K562 (cell line): ENCODE results near the gene CBFA2T3. TPM values are rescaled to one million over a fixed set of nuclear protein-coding genes. Genes with fewer than 3 reads are reported as not detected.
A peak's percentile ranks its signal among the peaks of the same experiment; 100 is the strongest.

ENCODE experiments used
- ARHGAP35 ChIP-seq: fragments of 450-650 bp; IDR thresholded peaks from 2 replicates; pipeline ENCODE4 v1.6.1; 2018; ENCODE audit not compliant: partially characterized antibody
- CBX8 ChIP-seq: fragments of 200-600 bp; sonication (generic); IDR thresholded peaks from 2 replicates; pipeline ENCODE4 v1.6.1; 2012; ENCODE audit warnings: borderline replicate concordance, mixed run types, low read depth, mild to moderate bottlenecking, moderate library complexity, mixed read lengths, low read length, control low read depth, inconsistent platforms; ENCODE audit not compliant: poor library complexity, severe bottlenecking; ENCODE audit errors: extremely low read depth
- CEBPB ChIP-seq: fragments of 450-650 bp; IDR thresholded peaks from 2 replicates; pipeline ENCODE4 v1.6.1; 2016; ENCODE audit warnings: missing genetic modification characterization, missing compliant biosample characterization
- CREB3L1 ChIP-seq: fragments of 450-650 bp; IDR thresholded peaks from 2 replicates; pipeline ENCODE4 v1.6.1; 2014; ENCODE audit warnings: low read depth, mild to moderate bottlenecking, moderate library complexity, borderline replicate concordance
- ETV5 ChIP-seq: sonication (generic); formaldehyde crosslinking; IDR thresholded peaks from 2 replicates; pipeline ENCODE4 v1.4.0; 2020; ENCODE audit warnings: low read depth, mild to moderate bottlenecking, missing genetic modification reagents
- HES1 ChIP-seq: fragments of 450-650 bp; IDR thresholded peaks from 2 replicates; pipeline ENCODE4 v1.6.1; 2016; ENCODE audit warnings: low read depth, mild to moderate bottlenecking, moderate library complexity
- MTA1 ChIP-seq: fragments of 450-650 bp; IDR thresholded peaks from 2 replicates; pipeline ENCODE4 v1.6.1; 2017; ENCODE audit warnings: borderline replicate concordance
- NCOR1 ChIP-seq: fragments of 450-650 bp; IDR thresholded peaks from 2 replicates; pipeline ENCODE4 v1.6.1; 2016; ENCODE audit warnings: mild to moderate bottlenecking, moderate library complexity
- NFXL1 ChIP-seq: fragments of 450-650 bp; formaldehyde crosslinking; IDR thresholded peaks from 2 replicates; pipeline ENCODE4 v1.4.0; 2021; ENCODE audit warnings: mild to moderate bottlenecking
- OTX1 ChIP-seq: fragments of 450-650 bp; formaldehyde crosslinking; IDR thresholded peaks from 2 replicates; pipeline ENCODE4 v1.4.0; 2022; ENCODE audit warnings: mild to moderate bottlenecking
- PATZ1 ChIP-seq: fragments of 250-450 bp; sonication (Bioruptor Pico); IDR thresholded peaks from 2 replicates; pipeline ENCODE4 v1.5.0; 2020; ENCODE audit warnings: mild to moderate bottlenecking, borderline replicate concordance
- RBM22 ChIP-seq: fragments of 200-400 bp; formaldehyde crosslinking; IDR thresholded peaks from 2 replicates; pipeline ENCODE4 v1.6.1; 2018; ENCODE audit warnings: low read length, low read depth; ENCODE audit not compliant: poor library complexity, severe bottlenecking
- YBX1 ChIP-seq: fragments of 450-650 bp; IDR thresholded peaks from 2 replicates; pipeline ENCODE4 v1.7.1; 2016; ENCODE audit warnings: mild to moderate bottlenecking
- ZBTB8A ChIP-seq: fragments of 450-650 bp; IDR thresholded peaks from 2 replicates; pipeline ENCODE4 v1.6.1; 2018; ENCODE audit warnings: mild to moderate bottlenecking, moderate library complexity; ENCODE audit not compliant: partially characterized antibody
- ZC3H11A ChIP-seq: IDR thresholded peaks from 2 replicates; pipeline ENCODE4 v1.6.1; 2012; ENCODE audit warnings: low read depth, low read length, improper control_type of control experiment
- ZFX ChIP-seq: sonication (generic); formaldehyde crosslinking; IDR thresholded peaks from 2 replicates; pipeline ENCODE4 v1.8.0; 2022; ENCODE audit warnings: mild to moderate bottlenecking, missing genetic modification reagents, moderate library complexity
- ZNF24 ChIP-seq: fragments of 450-650 bp; IDR thresholded peaks from 2 replicates; pipeline ENCODE4 v1.6.1; 2016
- ZNF282 ChIP-seq: sonication (generic); formaldehyde crosslinking; IDR thresholded peaks from 2 replicates; pipeline ENCODE4 v1.8.1; 2023; ENCODE audit warnings: missing genetic modification reagents
- ZNF512 ChIP-seq: IDR thresholded peaks from 2 replicates; pipeline ENCODE4 v1.6.1; 2016; ENCODE audit warnings: missing genetic modification characterization, missing compliant biosample characterization
- ZNF668 ChIP-seq: fragments of 250-450 bp; sonication (Bioruptor Pico); IDR thresholded peaks from 2 replicates; pipeline ENCODE4 v1.8.0; 2022; ENCODE audit warnings: mild to moderate bottlenecking, inconsistent platforms
- polyA plus RNA-seq, 8 experiments: library from polyadenylated mRNA; depleted of rRNA in 4 of 8; stranded (reverse) in 5 of 8; unstranded in 3 of 8; fragments of >200 nt; fragmentation: Nextera tagmentation in 2 of 8; fragmentation: Illumina TruSeq in 1 of 8; extraction: Ambion mirVana in 2 of 8; extraction: Trizol in 1 of 8; gene quantifications; 2 replicates each; pipeline versions ENCODE4 v1.2.1 to v1.2.3, GENCODE V29; 2011 to 2014; ENCODE audit warnings: inconsistent platforms in 1 of 8, missing spikeins in 1 of 8
- total RNA-seq, 7 experiments: library from RNA; depleted of rRNA in 6 of 7; stranded (reverse); fragments of >200 nt in 6 of 7; fragmentation: Illumina TruSeq in 2 of 7; extraction: Trizol in 2 of 7; gene quantifications; 2 replicates each; pipeline versions ENCODE4 v1.2.1 to v1.2.3, GENCODE V29; 2011 to 2021; ENCODE audit warnings: low replicate concordance in 1 of 7
- TF ChIP-seq, protein P1 (sequence below): fragments of 450-650 bp; IDR thresholded peaks from one replicate; pipeline ENCODE4 v1.6.1; 2018; ENCODE audit warnings: mild to moderate bottlenecking, moderate library complexity; ENCODE audit not compliant: partially characterized antibody
- TF ChIP-seq, protein P2 (sequence below): fragments of 250-450 bp; sonication (Bioruptor Pico); IDR thresholded peaks from 2 replicates; pipeline ENCODE4 v1.6.1; 2021; ENCODE audit warnings: mild to moderate bottlenecking

The CBFA2T3 gene
- total and polyA plus RNA-seq, 9 of the 15 experiments (the other 6 are each of a cell fraction or from before 2014, with no cell fraction given), result 2.3 to 145 (median 6.7) TPM

DNA sequence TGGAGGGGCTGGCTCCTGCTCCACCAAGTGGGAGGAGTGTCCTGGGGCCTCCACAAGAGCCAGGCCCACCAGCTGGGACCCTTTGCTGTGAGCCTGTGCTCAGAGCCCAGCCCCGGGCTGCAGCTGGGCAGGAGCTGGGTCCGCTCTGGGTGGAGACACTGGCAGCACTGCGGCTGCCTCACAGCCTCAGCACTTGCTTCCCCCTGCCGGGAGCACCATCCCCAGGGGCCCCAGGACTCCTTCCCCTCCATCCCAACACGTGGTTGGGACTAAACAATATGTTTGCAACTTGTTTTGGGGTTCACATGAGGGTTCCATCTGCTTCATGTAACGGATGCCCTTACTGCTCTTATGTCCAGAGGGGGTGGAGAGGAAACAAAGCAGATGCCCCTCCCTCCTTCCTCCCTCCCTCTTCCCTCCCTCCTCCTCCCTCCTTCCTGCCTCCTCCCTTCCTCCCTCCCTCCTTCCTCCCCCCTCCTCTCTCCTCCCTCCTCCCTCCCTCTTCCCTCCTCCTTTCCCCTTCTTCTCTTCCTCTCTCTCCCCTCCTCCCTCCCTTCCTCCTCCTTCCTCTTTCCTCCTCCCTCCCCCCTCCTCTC is 16.3 kb upstream of the CBFA2T3 start (continued):
- no peak for TF ChIP-seq ZFX (CRISPR knock-in tag)
- TF ChIP-seq ZNF668 (CRISPR knock-in tag), result no peak
- no peak for TF ChIP-seq ZBTB8A
- no peak for TF ChIP-seq ETV5 (CRISPR knock-in tag)
- TF ChIP-seq YBX1, result no peak
- TF ChIP-seq ARHGAP35, result no peak
- no peak for TF ChIP-seq ZNF282 (CRISPR knock-in tag)
- TF ChIP-seq CEBPB (tag), result no peak
- 0 out of 2 replicates have a peak, but pooled peaks have one; percentile 33 for TF ChIP-seq NCOR1
- TF ChIP-seq ZNF24, result no peak
- no peak for TF ChIP-seq CREB3L1
- no peak for TF ChIP-seq NFXL1 (CRISPR knock-in tag)
- TF ChIP-seq, protein P1, sequence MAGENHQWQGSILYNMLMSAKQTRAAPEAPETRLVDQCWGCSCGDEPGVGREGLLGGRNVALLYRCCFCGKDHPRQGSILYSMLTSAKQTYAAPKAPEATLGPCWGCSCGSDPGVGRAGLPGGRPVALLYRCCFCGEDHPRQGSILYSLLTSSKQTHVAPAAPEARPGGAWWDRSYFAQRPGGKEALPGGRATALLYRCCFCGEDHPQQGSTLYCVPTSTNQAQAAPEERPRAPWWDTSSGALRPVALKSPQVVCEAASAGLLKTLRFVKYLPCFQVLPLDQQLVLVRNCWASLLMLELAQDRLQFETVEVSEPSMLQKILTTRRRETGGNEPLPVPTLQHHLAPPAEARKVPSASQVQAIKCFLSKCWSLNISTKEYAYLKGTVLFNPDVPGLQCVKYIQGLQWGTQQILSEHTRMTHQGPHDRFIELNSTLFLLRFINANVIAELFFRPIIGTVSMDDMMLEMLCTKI, result no peak
- TF ChIP-seq OTX1 (CRISPR knock-in tag), result no peak; the same call in 1 of the 2 replicates
- TF ChIP-seq CBX8, result no peak
- no peak for TF ChIP-seq PATZ1 (CRISPR knock-in tag)
- TF ChIP-seq ZC3H11A, result no peak
- TF ChIP-seq RBM22, result no peak
- TF ChIP-seq MTA1, result peak; percentile 92
- TF ChIP-seq HES1, result no peak
- TF ChIP-seq, protein P2, sequence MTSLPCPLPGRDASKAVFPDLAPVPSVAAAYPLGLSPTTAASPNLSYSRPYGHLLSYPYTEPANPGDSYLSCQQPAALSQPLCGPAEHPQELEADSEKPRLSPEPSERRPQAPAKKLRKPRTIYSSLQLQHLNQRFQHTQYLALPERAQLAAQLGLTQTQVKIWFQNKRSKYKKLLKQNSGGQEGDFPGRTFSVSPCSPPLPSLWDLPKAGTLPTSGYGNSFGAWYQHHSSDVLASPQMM (CRISPR knock-in tag), result no peak
- TF ChIP-seq ZNF512 (tag), result no peak
